ENCODE measurements around the gene VRK2.

The VRK2 gene

GRCh38 chr2:58098254-58099095, 51.9 kb downstream of the VRK2 start:
- Histone ChIP-seq H3K4me2 (no peak overlapping the region), H2AFZ (ENCODE audit: low read depth) (no peak overlapping the region), H3K36me3 (ENCODE audit: insufficient read depth) (no peaks in the 10 kb centered on the region), H3K27ac (no peak overlapping the region), H3K27me3 (ENCODE audit: insufficient read depth, low read depth) (no peaks in the 10 kb centered on the region), H4K20me1 (ENCODE audit: insufficient read depth) (no peaks in the 10 kb centered on the region), H3K79me2 (ENCODE audit: insufficient read depth, low read depth) (no peaks in the 10 kb centered on the region), H3K4me3 (IDR thresholded peaks at IDR 0.05; ENCODE audit: insufficient read depth, low read depth, low read length) (no peak overlapping the region), H3K9ac (no peak overlapping the region), H3K4me1 (ENCODE audit: low read depth, poor library complexity, severe bottlenecking) (no peaks in the 10 kb centered on the region)
- no peak for TF ChIP-seq CTCF (conservative IDR thresholded peaks at IDR 0.05; ENCODE audit: low read depth, low read length)

GRCh38 chr2:58099096-58099769, 52.6 kb downstream of the VRK2 start:
- TF ChIP-seq CTCF (conservative IDR thresholded peaks at IDR 0.05; ENCODE audit: low read depth, low read length), result no peak
- Histone ChIP-seq H3K27ac (no peak overlapping the region), H3K4me3 (IDR thresholded peaks at IDR 0.05; ENCODE audit: insufficient read depth, low read depth, low read length) (no peak overlapping the region), H4K20me1 (ENCODE audit: insufficient read depth) (no peaks in the 10 kb centered on the region), H3K9ac (no peak overlapping the region), H3K36me3 (ENCODE audit: insufficient read depth) (no peaks in the 10 kb centered on the region), H3K79me2 (ENCODE audit: insufficient read depth, low read depth) (no peaks in the 10 kb centered on the region), H3K4me1 (ENCODE audit: low read depth, poor library complexity, severe bottlenecking) (no peaks in the 10 kb centered on the region), H3K4me2 (no peak overlapping the region), H2AFZ (ENCODE audit: low read depth) (no peak overlapping the region), H3K27me3 (ENCODE audit: insufficient read depth, low read depth) (no peaks in the 10 kb centered on the region)

- no peak overlapping the region for H3K4me2 ChIP-seq
- H3K79me2 ChIP-seq (ENCODE audit: insufficient read depth, low read depth), result no peaks in the 10 kb centered on the region
- H3K4me1 ChIP-seq (ENCODE audit: low read depth, poor library complexity, severe bottlenecking), result no peaks in the 10 kb centered on the region
- no peaks in the 10 kb centered on the region for H3K27me3 ChIP-seq (ENCODE audit: insufficient read depth, low read depth)
- H3K27ac ChIP-seq, result no peak overlapping the region
- H3K9ac ChIP-seq, result no peak overlapping the region
- H3K36me3 ChIP-seq (ENCODE audit: insufficient read depth), result no peaks in the 10 kb centered on the region
- TF ChIP-seq CTCF (conservative IDR thresholded peaks at IDR 0.05; ENCODE audit: low read depth, low read length), result no peak
- no peak overlapping the region for H2AFZ ChIP-seq (ENCODE audit: low read depth)
- H4K20me1 ChIP-seq (ENCODE audit: insufficient read depth), result no peaks in the 10 kb centered on the region
- no peak overlapping the region for H3K4me3 ChIP-seq (IDR thresholded peaks at IDR 0.05; ENCODE audit: insufficient read depth, low read depth, low read length)
Measured at GRCh38 chr2:58101500-58101899, 54.9 kb downstream of the VRK2 start.

DNA sequence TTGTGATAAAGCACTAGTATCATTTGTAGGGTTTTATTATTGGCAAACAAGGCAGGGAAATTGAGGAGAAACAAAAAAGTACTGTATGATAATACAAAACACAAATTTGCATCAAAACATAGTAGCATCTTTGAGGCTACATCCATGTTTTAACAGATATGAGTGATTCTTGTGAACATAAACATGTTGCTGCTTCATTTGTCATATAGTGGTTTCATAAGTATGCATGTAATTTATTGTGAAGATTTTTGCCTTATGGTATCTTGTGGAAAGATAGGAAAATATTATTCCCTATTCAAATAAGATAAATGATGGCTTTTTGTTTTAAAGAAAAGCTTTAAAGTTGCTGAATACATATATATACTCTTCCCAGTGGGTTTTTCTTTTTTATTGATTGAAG, 60.3 kb downstream of the VRK2 start:
- Histone ChIP-seq H4K20me1 (ENCODE audit: insufficient read depth) (no peaks in the 10 kb centered on the region; the same call in 1 of the 2 replicates), H3K36me3 (ENCODE audit: insufficient read depth) (no peaks in the 10 kb centered on the region), H3K27ac (no peak overlapping the region), H3K27me3 (ENCODE audit: insufficient read depth, low read depth) (no peaks in the 10 kb centered on the region), H3K79me2 (ENCODE audit: insufficient read depth, low read depth) (no peaks in the 10 kb centered on the region), H3K9ac (no peak overlapping the region), H3K4me1 (ENCODE audit: low read depth, poor library complexity, severe bottlenecking) (no peaks in the 10 kb centered on the region), H3K4me2 (no peak overlapping the region), H3K4me3 (IDR thresholded peaks at IDR 0.05; ENCODE audit: insufficient read depth, low read depth, low read length) (no peak overlapping the region), H2AFZ (ENCODE audit: low read depth) (no peak overlapping the region)
- no peak for TF ChIP-seq CTCF (conservative IDR thresholded peaks at IDR 0.05; ENCODE audit: low read depth, low read length)
